ENCODE data around the gene PRMT7. TPM values are rescaled to one million over a fixed set of nuclear protein-coding genes. Genes with fewer than 3 reads are reported as not detected.
A peak's percentile ranks its signal among the peaks of the same experiment; 100 is the strongest.

PRMT7 gene
- polyA plus RNA-seq, 3 donors, result 15.0 to 41.1 (median 15.2) TPM

- no peak for TF ChIP-seq CTCF (IDR thresholded peaks at IDR 0.05)
- no peaks in the 10 kb centered on the region for H3K79me2 ChIP-seq (ENCODE audit: insufficient read depth, low read length)
- peak overlapping the region; percentile 44 for H3K4me2 ChIP-seq (replicated peaks; ENCODE audit: extremely low read depth, low read length, poor library complexity, severe bottlenecking)
- Mint-ChIP-seq H3K4me1 (peaks cover 29% of the 10 kb centered on the region), H3K27me3 (ENCODE audit: low read depth in 3 of 3) (peaks cover 0 to 3% (median 0%) of the 10 kb centered on the region in 3 donors), H3K9me3 (no peaks in the 10 kb centered on the region), H3K27ac (peak overlapping the region; percentile 3 to 86 (median 79)), H3K36me3 (peaks cover 19 to 26% of the 10 kb centered on the region in 2 donors), H3K4me3 (peak overlapping the region in 1 of 2 donors; percentile 50)
- intact Hi-C loops (cut with micrococcal nuclease), result no loop called here
- peak overlapping the region; percentile 12 to 48 for H3K27ac ChIP-seq (ENCODE audit: low read depth in 1 of 2, low read length in 2 of 2)
- H4K20me1 ChIP-seq (ENCODE audit: insufficient read depth, low read length), result no peaks in the 10 kb centered on the region
- peaks cover 5 to 36% of the 10 kb centered on the region in 2 donors for H3K36me3 ChIP-seq (replicated peaks in 1 of 2; ENCODE audit: control insufficient read depth in 1 of 2, insufficient read depth in 2 of 2, low read length in 2 of 2)
- peak; percentile 49 to 56 (median 56) for DNase-seq
- H3K4me3 ChIP-seq (replicated peaks in 1 of 3; ENCODE audit: low read depth in 2 of 3, low read length in 3 of 3), result peak overlapping the region in 1 of 3 experiments; percentile 5
- H2AFZ ChIP-seq (ENCODE audit: insufficient read depth, low read depth, low read length, poor library complexity, severe bottlenecking), result peak overlapping the region; percentile 15
- peak overlapping the region; percentile 5 for H3K9ac ChIP-seq (ENCODE audit: insufficient read depth, low read length, poor library complexity, severe bottlenecking)
- 10% methylated on average over 2 of the region's 7 CpGs for WGBS (ENCODE audit: insufficient coverage)
- no peaks in the 10 kb centered on the region for H3K9me3 ChIP-seq (replicated peaks in 1 of 2; ENCODE audit: control insufficient read depth in 1 of 2, insufficient read depth in 1 of 2, low read length in 2 of 2)
- no peaks in the 10 kb centered on the region for H3K27me3 ChIP-seq (ENCODE audit: control insufficient read depth in 2 of 2, insufficient read depth in 2 of 2, low read length in 2 of 2)
- H3K4me1 ChIP-seq (ENCODE audit: control insufficient read depth in 1 of 2, insufficient read depth in 2 of 2, low read length in 2 of 2), result peaks cover 29 to 31% of the 10 kb centered on the region in 2 donors
Observed at GRCh38 chr16:68332411-68333121, 21.7 kb downstream of the PRMT7 start.

- H3K4me3 Mint-ChIP-seq, result no peak overlapping the region
Observed at GRCh38 chr16:68335175-68335574, 24.4 kb downstream of the PRMT7 start.

More at GRCh38 chr16:68335175-68335574, 24.4 kb downstream of the PRMT7 start:
- H3K27me3 ChIP-seq (ENCODE audit: control insufficient read depth in 2 of 2, insufficient read depth in 2 of 2, low read length in 2 of 2), result no peaks in the 10 kb centered on the region
- peaks cover 29 to 31% of the 10 kb centered on the region in 2 donors for H3K4me1 ChIP-seq (ENCODE audit: control insufficient read depth in 1 of 2, insufficient read depth in 2 of 2, low read length in 2 of 2)
- no peaks in the 10 kb centered on the region for H4K20me1 ChIP-seq (ENCODE audit: insufficient read depth, low read length)
- Mint-ChIP-seq H3K4me1 (peaks cover 27% of the 10 kb centered on the region), H3K9me3 (no peaks in the 10 kb centered on the region), H3K27me3 (ENCODE audit: low read depth in 3 of 3) (peaks cover 0 to 2% (median 0%) of the 10 kb centered on the region in 3 donors), H3K36me3 (peaks cover 39 to 46% of the 10 kb centered on the region in 2 donors), H3K27ac (peak overlapping the region in 1 of 7 donors; percentile 51)
- 95% methylated on average over 4 of the region's 5 CpGs for WGBS (ENCODE audit: insufficient coverage)
- H3K9ac ChIP-seq (ENCODE audit: insufficient read depth, low read length, poor library complexity, severe bottlenecking), result no peak overlapping the region
- no peaks in the 10 kb centered on the region for H3K9me3 ChIP-seq (replicated peaks in 1 of 2; ENCODE audit: control insufficient read depth in 1 of 2, insufficient read depth in 1 of 2, low read length in 2 of 2)
- H3K36me3 ChIP-seq (replicated peaks in 1 of 2; ENCODE audit: control insufficient read depth in 1 of 2, insufficient read depth in 2 of 2, low read length in 2 of 2), result peaks cover 30 to 53% of the 10 kb centered on the region in 2 donors
- H2AFZ ChIP-seq (ENCODE audit: insufficient read depth, low read depth, low read length, poor library complexity, severe bottlenecking), result no peak overlapping the region
- TF ChIP-seq CTCF (IDR thresholded peaks at IDR 0.05), result no peak
- no peak overlapping the region for H3K4me3 ChIP-seq (replicated peaks in 1 of 3; ENCODE audit: low read depth in 2 of 3, low read length in 3 of 3)
- no peaks in the 10 kb centered on the region for H3K79me2 ChIP-seq (ENCODE audit: insufficient read depth, low read length)
- no peak for DNase-seq
- H3K4me2 ChIP-seq (replicated peaks; ENCODE audit: extremely low read depth, low read length, poor library complexity, severe bottlenecking), result no peak overlapping the region
- intact Hi-C loops (cut with micrococcal nuclease), result no loop called here
- H3K27ac ChIP-seq (ENCODE audit: low read depth in 1 of 2, low read length in 2 of 2), result no peak overlapping the region

Measured in CD14-positive monocyte (primary cell).